BJ (cell line): Measurements from ENCODE around the gene GADD45GIP1. TPM values are rescaled to one million over a fixed set of nuclear protein-coding genes. Genes with fewer than 3 reads are reported as not detected.

Source experiments
- CTCF ChIA-PET: fragments of 350-600 bp; formaldehyde crosslinking; extraction: SDS; loops from one replicate; lab custom pipeline; 2021; ENCODE audit warnings: antibody characterized with exemption, inconsistent platforms; lab: Yijun Ruan, JAX
- POLR2A ChIA-PET: fragments of 300-600 bp; sonication (Branson Sonifier 250); formaldehyde crosslinking; extraction: SDS; loops from one replicate; lab custom pipeline; 2021; ENCODE audit warnings: antibody characterized with exemption; lab: Charles Lee
- DNase-seq: peaks from one replicate; pipeline ENCODE4 v3.0.0-alpha.2; 2011; ENCODE audit warnings: low read depth
- H3K27me3 ChIP-seq: 2 replicates; pipeline ENCODE4 v1.6.0; 2011; ENCODE audit warnings: low read length; ENCODE audit not compliant: control insufficient read depth, insufficient read depth
- H3K36me3 ChIP-seq: 2 replicates; pipeline ENCODE4 v1.5.1; 2011; ENCODE audit warnings: low read length; ENCODE audit not compliant: control insufficient read depth, insufficient read depth
- H3K4me3 ChIP-seq: 2 replicates; pipeline ENCODE4 v1.5.1; 2011; ENCODE audit warnings: low read depth, mild to moderate bottlenecking, control low read depth, low read length
- polyA plus RNA-seq: library from polyadenylated mRNA; depleted of rRNA; stranded (reverse); fragments of >200 nt; gene quantifications from 2 replicates; pipeline ENCODE4 v1.2.3, GENCODE V29; 2011
- TF ChIP-seq, protein P1 (sequence below): IDR thresholded peaks from 2 replicates; pipeline ENCODE4 v1.5.1; 2011; ENCODE audit warnings: low read depth, mild to moderate bottlenecking, control low read depth, inconsistent platforms, low read length, moderate library complexity; ENCODE audit not compliant: insufficient read depth

GADD45GIP1 gene
- polyA plus RNA-seq, 1 experiment = 45.5 TPM

DNA sequence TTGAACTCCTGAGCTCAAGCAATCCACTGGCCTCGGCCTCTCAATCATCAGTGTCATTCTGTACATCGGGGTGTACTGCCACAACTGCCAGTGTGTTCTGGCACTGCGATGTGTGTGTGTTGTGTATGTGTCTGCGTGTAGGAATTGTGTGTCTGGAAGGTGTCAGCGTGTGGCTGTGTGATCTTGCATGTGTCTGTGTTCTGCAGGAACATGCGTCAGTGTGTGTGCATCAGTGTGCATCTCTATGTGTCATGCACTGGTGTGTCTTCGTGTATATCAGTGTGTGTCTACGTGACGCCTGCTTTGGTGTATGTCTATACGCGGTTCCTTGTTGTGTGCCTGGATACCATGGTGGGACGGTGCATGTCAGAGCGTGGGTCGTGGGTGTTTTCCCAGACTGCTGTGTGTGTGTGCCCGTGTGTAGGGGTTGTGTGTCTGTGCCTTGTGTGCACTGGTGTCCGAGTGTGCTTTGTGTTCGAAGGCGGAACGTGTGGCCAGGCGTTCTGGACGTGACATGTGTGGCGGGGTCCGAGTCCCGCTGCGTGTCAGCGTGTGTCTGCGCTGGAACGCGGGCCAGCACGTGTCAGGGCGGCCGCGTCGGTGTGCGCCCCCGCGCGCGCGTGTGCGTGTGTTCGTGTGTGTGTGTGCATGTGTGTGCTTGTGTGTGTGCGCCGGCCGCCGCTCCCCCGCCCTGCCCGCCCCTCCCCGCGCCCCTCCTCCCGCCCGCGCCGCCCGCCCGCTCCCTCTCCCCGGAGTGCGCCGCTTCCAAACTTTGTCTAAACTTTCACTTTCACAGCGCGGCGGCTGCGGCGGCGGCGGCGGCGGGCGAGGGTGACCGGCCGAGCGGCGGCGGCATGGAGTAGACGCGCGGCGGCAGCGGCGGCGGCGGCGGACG is 37.9 kb upstream of the GADD45GIP1 start, which contains the start of gene NFIX:
TSS of gene NFIX (plus strand) at position 775 of the 895 bp plus-strand sequence. CDS start 363 bp downstream, outside the sequence.
- no peak for DNase-seq
- ChIA-PET CTCF (interaction anchor here (1.5 to 2.9 kb wide), 4 partner anchors 18 to 66 kb away, joined by 3 to 10 read pairs (median 5); no protein-coding TSS in a partner anchor), POLR2A (no interaction called here)
- no peaks in the 10 kb centered on the region for H3K27me3 ChIP-seq
- H3K4me3 ChIP-seq = peak within 1 kb of the TSS; percentile 79
- H3K36me3 ChIP-seq = peaks cover 9% of the 10 kb centered on the region
- TF ChIP-seq, protein P1, sequence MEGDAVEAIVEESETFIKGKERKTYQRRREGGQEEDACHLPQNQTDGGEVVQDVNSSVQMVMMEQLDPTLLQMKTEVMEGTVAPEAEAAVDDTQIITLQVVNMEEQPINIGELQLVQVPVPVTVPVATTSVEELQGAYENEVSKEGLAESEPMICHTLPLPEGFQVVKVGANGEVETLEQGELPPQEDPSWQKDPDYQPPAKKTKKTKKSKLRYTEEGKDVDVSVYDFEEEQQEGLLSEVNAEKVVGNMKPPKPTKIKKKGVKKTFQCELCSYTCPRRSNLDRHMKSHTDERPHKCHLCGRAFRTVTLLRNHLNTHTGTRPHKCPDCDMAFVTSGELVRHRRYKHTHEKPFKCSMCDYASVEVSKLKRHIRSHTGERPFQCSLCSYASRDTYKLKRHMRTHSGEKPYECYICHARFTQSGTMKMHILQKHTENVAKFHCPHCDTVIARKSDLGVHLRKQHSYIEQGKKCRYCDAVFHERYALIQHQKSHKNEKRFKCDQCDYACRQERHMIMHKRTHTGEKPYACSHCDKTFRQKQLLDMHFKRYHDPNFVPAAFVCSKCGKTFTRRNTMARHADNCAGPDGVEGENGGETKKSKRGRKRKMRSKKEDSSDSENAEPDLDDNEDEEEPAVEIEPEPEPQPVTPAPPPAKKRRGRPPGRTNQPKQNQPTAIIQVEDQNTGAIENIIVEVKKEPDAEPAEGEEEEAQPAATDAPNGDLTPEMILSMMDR = no peak

DNA sequence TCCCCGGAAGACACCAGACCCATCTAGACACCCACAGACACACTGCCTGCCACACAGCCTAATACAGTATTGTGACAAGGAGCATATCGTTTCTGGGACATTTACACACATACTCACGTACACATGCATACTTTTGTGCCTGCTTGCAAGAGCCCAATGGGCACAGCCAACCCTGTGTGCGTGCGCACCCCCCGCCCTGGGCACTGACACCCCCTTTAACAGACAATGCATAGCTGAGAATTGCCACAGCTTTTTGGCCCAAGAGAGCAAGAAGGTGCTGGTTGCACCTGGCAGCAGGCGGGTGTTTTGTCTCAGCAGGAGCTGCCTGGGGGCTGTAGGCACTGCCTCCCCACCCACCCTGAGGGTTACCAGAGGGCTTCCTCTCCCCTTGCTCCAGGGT is 36.5 kb upstream of the GADD45GIP1 start:
- Histone ChIP-seq H3K4me3 (no peak overlapping the region), H3K36me3 (peaks cover 5% of the 10 kb centered on the region), H3K27me3 (no peaks in the 10 kb centered on the region)
- TF ChIP-seq, protein P1 = no peak
- POLR2A ChIA-PET = interaction anchor here (0.6 kb wide), 1 partner anchor 157 kb away, joined by 3 read pairs; the partner anchor contains the start of genes IER2 and STX10
- no peak for DNase-seq
- CTCF ChIA-PET = interaction anchor here (0.6 to 2.2 kb wide), 4 partner anchors 23 to 68 kb away, joined by 3 to 7 read pairs (median 3); no protein-coding TSS in a partner anchor

DNA sequence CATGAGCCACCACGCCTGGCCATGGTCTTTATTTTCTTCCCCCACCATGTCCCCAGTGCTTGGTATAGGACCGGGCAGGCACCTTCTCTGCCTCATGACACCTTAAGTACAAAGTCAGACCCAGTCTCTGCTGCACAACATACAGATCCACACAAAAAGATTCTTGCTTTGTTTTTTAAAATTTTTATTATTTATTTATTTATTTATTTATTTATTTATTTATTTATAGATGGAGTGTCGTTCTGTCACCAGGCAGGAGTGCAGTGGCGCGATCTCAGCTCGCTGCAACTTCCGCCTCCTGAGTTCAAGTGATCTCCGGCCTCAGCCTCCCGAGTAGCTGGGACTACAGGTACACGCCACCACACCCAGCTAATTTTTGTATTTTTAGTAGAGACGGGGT is 35.7 kb upstream of the GADD45GIP1 start:
- Histone ChIP-seq H3K4me3 (no peak overlapping the region), H3K27me3 (no peaks in the 10 kb centered on the region), H3K36me3 (peaks cover 3% of the 10 kb centered on the region; the same call in 1 of the 2 replicates)
- no peak for DNase-seq
- ChIA-PET CTCF (interaction anchor here (1.6 to 2.2 kb wide), 2 partner anchors 15 to 69 kb away, joined by 5 to 7 read pairs; no protein-coding TSS in a partner anchor), POLR2A (no interaction called here)
- TF ChIP-seq, protein P1 = no peak

DNA sequence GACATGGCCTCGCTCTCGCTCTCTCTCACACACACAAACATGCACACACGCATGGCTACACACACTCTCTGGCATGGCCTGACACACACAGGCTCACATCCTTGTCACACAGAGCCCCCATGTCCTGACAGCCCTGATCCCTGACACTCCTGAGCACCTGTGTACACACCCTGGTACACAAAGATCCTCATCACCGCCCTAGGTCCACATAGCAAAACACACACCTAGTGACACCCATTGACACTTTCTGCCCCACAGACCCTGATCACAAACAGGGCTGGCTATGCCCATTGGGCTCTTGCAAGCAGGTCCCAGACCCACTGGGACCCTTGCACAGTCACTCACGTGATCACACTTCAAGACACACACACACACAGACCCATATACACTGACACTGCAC is 34.3 kb upstream of the GADD45GIP1 start:
- H3K27me3 ChIP-seq = no peaks in the 10 kb centered on the region
- CTCF ChIA-PET = interaction anchor here (1.6 kb wide), 1 partner anchor 14 kb away, joined by 5 read pairs; no protein-coding TSS in a partner anchor
- TF ChIP-seq, protein P1 = no peak
- H3K36me3 ChIP-seq = no peaks in the 10 kb centered on the region
- no peak for DNase-seq
- no peak overlapping the region for H3K4me3 ChIP-seq
- POLR2A ChIA-PET = no interaction called here

DNA sequence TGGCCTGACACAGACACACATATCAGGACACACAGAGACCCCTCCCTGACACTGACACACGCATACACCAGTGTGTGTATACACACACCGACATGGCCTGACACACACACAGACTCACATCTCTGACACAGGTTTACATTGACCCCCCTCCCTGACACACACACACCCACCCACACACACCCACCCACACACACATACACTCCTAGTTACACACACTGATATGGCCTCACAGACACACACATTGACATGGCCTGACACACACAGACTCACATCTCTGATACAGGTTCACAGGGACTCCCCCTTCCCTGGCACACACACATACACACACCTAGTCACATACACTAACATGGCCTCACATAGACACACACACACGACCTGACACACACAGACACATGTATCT is 33.8 kb upstream of the GADD45GIP1 start:
- Histone ChIP-seq H3K4me3 (no peak overlapping the region), H3K27me3 (no peaks in the 10 kb centered on the region), H3K36me3 (no peaks in the 10 kb centered on the region)
- DNase-seq = no peak
- ChIA-PET POLR2A (no interaction called here), CTCF (no interaction called here)
- TF ChIP-seq, protein P1 = no peak
